Right lobe of liver (tissue), 6 donors: ENCODE measurements around the gene UBR1. TPM values are rescaled to one million over a fixed set of nuclear protein-coding genes. Genes with fewer than 3 reads are reported as not detected.

ENCODE experiments used
- ATAC-seq, 4 donors: fragments of 200-7000 bp; cut with Tn5 transposase; one replicate each; pipeline ENCODE4 v1.9.1; 2020; ENCODE audit warnings: mild to moderate bottlenecking in 4 of 4, moderate library complexity in 4 of 4
- DNase-seq, 3 donors: peaks; one replicate each; pipeline ENCODE4 v3.0.0-alpha.2; 2020
- H3K27ac ChIP-seq, 3 donors: fragments of 200-600 bp; one replicate each; pipeline ENCODE4 v1.8.0; 2022
- H3K27me3 ChIP-seq, 2 donors: fragments of 200-600 bp; one replicate each; pipeline ENCODE4 v1.8.0; 2022
- H3K36me3 ChIP-seq, 4 donors: fragments of 200-600 bp; sonication (generic) in 1 of 4; one replicate each; pipeline versions ENCODE4 v1.5.1 to v1.8.0; 2017 to 2022; ENCODE audit warnings: control low read depth in 1 of 4
- H3K4me1 ChIP-seq, 4 donors: fragments of 200-600 bp; sonication (generic) in 1 of 4; one replicate each; pipeline versions ENCODE4 v1.5.1 to v1.8.0; 2017 to 2022; ENCODE audit warnings: control low read depth in 1 of 4
- H3K4me3 ChIP-seq, 3 donors: fragments of 200-600 bp; one replicate each; pipeline ENCODE4 v1.8.0; 2022
- H3K9me3 ChIP-seq, 4 donors: fragments of 200-600 bp; sonication (generic) in 1 of 4; one replicate each; pipeline versions ENCODE4 v1.5.1 to v1.8.0; 2017 to 2022; ENCODE audit warnings: control low read depth in 1 of 4
- CTCF ChIP-seq, 4 donors: fragments of 200-600 bp in 3 of 4; fragments of 450-650 bp in 1 of 4; IDR thresholded peaks; one replicate each; pipeline versions ENCODE4 v1.5.1 to v1.8.0; 2016 to 2022; ENCODE audit warnings: antibody characterized with exemption in 4 of 4, mild to moderate bottlenecking in 2 of 4
- POLR2A ChIP-seq: fragments of 450-650 bp; IDR thresholded peaks from one replicate; pipeline ENCODE4 v1.6.1; 2017; ENCODE audit warnings: antibody characterized with exemption, mild to moderate bottlenecking
- WGBS: methylation state at CpG from one replicate; pipeline ENCODE4 v1.1.6; 2018; ENCODE audit warnings: low coverage, low lambda C conversion rate; ENCODE audit not compliant: insufficient coverage; ENCODE audit errors: missing lambda C conversion rate; 5-methylcytosine and 5-hydroxymethylcytosine counted together
- intact Hi-C, 2 donors: fragments of 100-400 bp; cut with DNase I; formaldehyde crosslinking; loops; one replicate each; pipeline versions ENCODE4 v1.11.2 to v1.14.1; 2022
- long read RNA-seq: library from polyadenylated mRNA; unstranded; transcript quantifications from one replicate; pipeline ENCODE4 v2.0.0, GENCODE V29; 2019
- total RNA-seq, 6 experiments: library from RNA; depleted of rRNA in 2 of 6; stranded (reverse); fragments of >200 nt in 2 of 6; fragmentation: NEBNext Ultra II Directional in 3 of 6; extraction: Animal tissue kit (Norgen Biotek cat#: 25700) in 3 of 6; gene quantifications; one replicate each; pipeline versions ENCODE4 v1.1.0 to v1.2.4, GENCODE V29; 2016 to 2023
- donor health status: DM: no; HTN: yes; CAD: no.
- donor health status: DM: no; HTN: no; CAD: no.
- donor health status: DM: no; HTN: no; CAD: no.
- donor health status: DM: no; HTN: yes; CAD: no.
- donor health status: DM: no; HTN: yes; CAD: no.

Gene UBR1
- 10 to 100 TPM in 3 of 6 experiments, 1 to 10 TPM in 3; 8.8 to 15.6 (median 10.6) TPM for total RNA-seq
- long read RNA-seq, partial matches to known transcripts = 1 of 3 reads
- long read RNA-seq, other reads (novel, unspliced or antisense) = 2 of 3 reads

- TF ChIP-seq CTCF (IDR thresholded peaks at IDR 0.05) (no peak), POLR2A (peak; percentile 70)
- ATAC-seq (peak; percentile 96 to 98 (median 97)), DNase-seq (peak; percentile 91 to 94 (median 91))
- Histone ChIP-seq H3K4me3 (peak within 1 kb of the TSS; percentile 76 to 84 (median 81)), H3K27ac (peak within 1 kb of the TSS; percentile 78 to 87 (median 87)), H3K4me1 (peaks cover 0 to 6% (median 2%) of the 10 kb centered on the region in 4 donors), H3K9me3 (no peaks in the 10 kb centered on the region), H3K27me3 (no peaks in the 10 kb centered on the region), H3K36me3 (no peaks in the 10 kb centered on the region)
- intact Hi-C loops = no loop called here
- under 1% methylated on average over 25 of the region's 33 CpGs for WGBS
These were observed at the start of gene UBR1 for GRCh38 chr15:43105778-43106485. TSS of gene UBR1 (minus strand) at chr15:43106038. CDS start at chr15:43106022, 16 bp downstream.

- intact Hi-C loops = no loop called here
These were observed 47.4 kb upstream of the UBR1 start for GRCh38 chr15:43153269-43153668.

GRCh38 chr15:43151688-43152087, 45.9 kb upstream of the UBR1 start:
- TF ChIP-seq POLR2A = no peak
- ATAC-seq (no peak), DNase-seq (no peak)
- Histone ChIP-seq H3K9me3 (no peaks in the 10 kb centered on the region), H3K4me3 (no peak overlapping the region), H3K36me3 (peaks cover 0 to 23% (median 12%) of the 10 kb centered on the region in 4 donors), H3K27ac (no peak overlapping the region), H3K27me3 (no peaks in the 10 kb centered on the region), H3K4me1 (no peaks in the 10 kb centered on the region)
- WGBS = 83% methylated on average over 2 of the region's 2 CpGs
- intact Hi-C loops = no loop called here

More at GRCh38 chr15:43153269-43153668, 47.4 kb upstream of the UBR1 start:
- no peak overlapping the region for H3K27ac ChIP-seq
- no peaks in the 10 kb centered on the region for H3K27me3 ChIP-seq
- no peaks in the 10 kb centered on the region for H3K9me3 ChIP-seq
- ATAC-seq (no peak), DNase-seq (no peak)
- TF ChIP-seq CTCF (IDR thresholded peaks at IDR 0.05) = no peak
- TF ChIP-seq POLR2A = no peak
- H3K4me1 ChIP-seq = no peaks in the 10 kb centered on the region
- H3K4me3 ChIP-seq = no peak overlapping the region
- H3K36me3 ChIP-seq = peaks cover 0 to 22% (median 8%) of the 10 kb centered on the region in 4 donors

GRCh38 chr15:43150191-43150929, 44.5 kb upstream of the UBR1 start:
- no peak for DNase-seq
- Histone ChIP-seq H3K27me3 (no peaks in the 10 kb centered on the region), H3K4me3 (no peak overlapping the region), H3K27ac (no peak overlapping the region), H3K36me3 (peaks cover 0 to 30% (median 12%) of the 10 kb centered on the region in 4 donors), H3K9me3 (no peaks in the 10 kb centered on the region), H3K4me1 (no peaks in the 10 kb centered on the region)
- ATAC-seq = no peak
- no peak for TF ChIP-seq CTCF (IDR thresholded peaks at IDR 0.05)
- TF ChIP-seq POLR2A = no peak
- 80% methylated on average over 5 of the region's 5 CpGs for WGBS
- intact Hi-C loops = no loop called here

- TF ChIP-seq CTCF (IDR thresholded peaks at IDR 0.05) (no peak), POLR2A (no peak)
- no peak for ATAC-seq
- H3K9me3 ChIP-seq = no peaks in the 10 kb centered on the region
- no peak for DNase-seq
- WGBS = 89% methylated on average over 5 of the region's 5 CpGs
- no peaks in the 10 kb centered on the region for H3K27me3 ChIP-seq
- peaks cover 0 to 25% (median 11%) of the 10 kb centered on the region in 4 donors for H3K36me3 ChIP-seq
- H3K27ac ChIP-seq = no peak overlapping the region
- intact Hi-C loops = no loop called here
- no peak overlapping the region for H3K4me3 ChIP-seq
- no peaks in the 10 kb centered on the region for H3K4me1 ChIP-seq
These were observed 40.3 kb upstream of the UBR1 start for GRCh38 chr15:43146184-43146583.
